RCC 7860 (cell line): ENCODE measurements around the gene LAPTM4A.
"Not testable (repeated sequence)": the region's sequence is repeated elsewhere in the genome, so short reads cannot be mapped to it uniquely, and the experiment has no call there.

Source experiments
- DNase-seq: peaks from one replicate; pipeline ENCODE4 v3.0.0-alpha.2; 2015; ENCODE audit warnings: low spot score
- FAIRE-seq: peaks from 2 replicates; lab custom pipeline; 2012; peaks lifted over from hg19 to GRCh38; lab: Jason Lieb, UNC

LAPTM4A gene

GRCh38 chr2:20051532-20052228, at the start of gene LAPTM4A:
Gene LAPTM4A, minus strand, starts transcription at chr2:20051628. Its CDS starts 108 bp downstream, at chr2:20051520.
- DNase-seq (peak; percentile 98), FAIRE-seq (peak; percentile 85)

- no peak for FAIRE-seq
- DNase-seq: no peak
Measured at GRCh38 chr2:20100711-20101110, 49.3 kb upstream of the LAPTM4A start.

GRCh38 chr2:20099780-20100179, 48.4 kb upstream of the LAPTM4A start:
- no peak for DNase-seq
- FAIRE-seq: no peak

GRCh38 chr2:20097889-20098714, 46.7 kb upstream of the LAPTM4A start:
- FAIRE-seq (no peak), DNase-seq (peak; percentile 75)

GRCh38 chr2:20095469-20095868, 44.0 kb upstream of the LAPTM4A start:
- DNase-seq (no peak), FAIRE-seq (no peak)

GRCh38 chr2:20094955-20095354, 43.5 kb upstream of the LAPTM4A start:
- FAIRE-seq (no peak), DNase-seq (no peak)

- DNase-seq: no peak
- no peak for FAIRE-seq
Measured at GRCh38 chr2:20094142-20094755, 42.8 kb upstream of the LAPTM4A start.

- DNase-seq: no peak
- no peak for FAIRE-seq
Measured at GRCh38 chr2:20093263-20094141, 42.1 kb upstream of the LAPTM4A start.

GRCh38 chr2:20092901-20093235, 41.4 kb upstream of the LAPTM4A start:
- FAIRE-seq: no peak
- no peak for DNase-seq

- no peak for FAIRE-seq
Measured at GRCh38 chr2:20092226-20092900, 40.9 kb upstream of the LAPTM4A start.

GRCh38 chr2:20091305-20091991, 40.0 kb upstream of the LAPTM4A start:
- FAIRE-seq (no peak), DNase-seq (peak; percentile 68)

More at GRCh38 chr2:20092226-20092900, 40.9 kb upstream of the LAPTM4A start:
- DNase-seq: no peak

GRCh38 chr2:20089715-20090464, 38.5 kb upstream of the LAPTM4A start:
- FAIRE-seq (no peak), DNase-seq (no peak)

- not testable (repeated sequence) for DNase-seq, FAIRE-seq
Measured at GRCh38 chr2:20085909-20086308, 34.5 kb upstream of the LAPTM4A start.

GRCh38 chr2:20082812-20083211, 31.4 kb upstream of the LAPTM4A start:
- FAIRE-seq, DNase-seq: not testable (repeated sequence)

GRCh38 chr2:20081841-20082240, 30.4 kb upstream of the LAPTM4A start:
- FAIRE-seq (no peak), DNase-seq (no peak)

- FAIRE-seq (no peak), DNase-seq (no peak)
Measured at GRCh38 chr2:20080839-20081415, 29.5 kb upstream of the LAPTM4A start.

GRCh38 chr2:20080428-20080827, 29.0 kb upstream of the LAPTM4A start:
- no peak for FAIRE-seq
- DNase-seq: no peak

- DNase-seq (no peak), FAIRE-seq (no peak)
Measured at GRCh38 chr2:20079546-20080115, 28.2 kb upstream of the LAPTM4A start.
